SK-N-SH treated with all-trans-retinoic acid at 6 μM for 48 hours (cell line): ENCODE data around the gene CA5A.

Source experiments
- ATAC-seq: fragments of 200-7000 bp; cut with Tn5 transposase; 3 replicates; pipeline ENCODE4 v1.9.1; 2020; ENCODE audit warnings: mild to moderate bottlenecking, moderate library complexity
- ARNTL ChIP-seq: fragments of 450-650 bp; formaldehyde crosslinking; IDR thresholded peaks from 2 replicates; pipeline ENCODE4 v1.5.0; 2020; ENCODE audit warnings: low read depth, mild to moderate bottlenecking, moderate library complexity, borderline replicate concordance
- BACH2 ChIP-seq: fragments of 250-450 bp; sonication (Bioruptor Pico); IDR thresholded peaks from 2 replicates; pipeline ENCODE4 v1.9.0; 2021; ENCODE audit warnings: mild to moderate bottlenecking, borderline replicate concordance
- CSDC2 ChIP-seq: fragments of 250-450 bp; sonication (Bioruptor Pico); IDR thresholded peaks from 2 replicates; pipeline ENCODE4 v1.5.0; 2020; ENCODE audit warnings: mild to moderate bottlenecking, moderate library complexity
- CSRNP3 ChIP-seq: fragments of 250-450 bp; sonication (Bioruptor Pico); IDR thresholded peaks from 2 replicates; pipeline ENCODE4 v1.5.1; 2021; ENCODE audit warnings: mild to moderate bottlenecking, moderate library complexity
- ESRRG ChIP-seq: fragments of 250-450 bp; sonication (Bioruptor Pico); IDR thresholded peaks from 2 replicates; pipeline ENCODE4 v1.6.1; 2021; ENCODE audit warnings: mild to moderate bottlenecking
- ISL1 ChIP-seq: fragments of 250-450 bp; sonication (Bioruptor Pico); IDR thresholded peaks from 2 replicates; pipeline ENCODE4 v2.1.2; 2022; ENCODE audit warnings: mild to moderate bottlenecking, moderate library complexity
- OSR1 ChIP-seq: fragments of 250-450 bp; sonication (Bioruptor Pico); IDR thresholded peaks from 2 replicates; pipeline ENCODE4 v1.8.0; 2022; ENCODE audit warnings: moderate library complexity, mild to moderate bottlenecking, inconsistent platforms
- PPARA ChIP-seq: fragments of 250-450 bp; sonication (Bioruptor Pico); IDR thresholded peaks from 2 replicates; pipeline ENCODE4 v1.5.0; 2020; ENCODE audit warnings: mild to moderate bottlenecking, borderline replicate concordance
- RARB ChIP-seq: fragments of 250-450 bp; sonication (Bioruptor Pico); IDR thresholded peaks from 2 replicates; pipeline ENCODE4 v1.8.0; 2021; ENCODE audit warnings: mild to moderate bottlenecking, moderate library complexity
- SNAI2 ChIP-seq: fragments of 250-450 bp; sonication (Bioruptor Pico); IDR thresholded peaks from 2 replicates; pipeline ENCODE4 v1.5.0; 2020; ENCODE audit warnings: mild to moderate bottlenecking, moderate library complexity
- TCF4 ChIP-seq: fragments of 250-450 bp; sonication (Bioruptor Pico); IDR thresholded peaks from 2 replicates; pipeline ENCODE4 v1.8.0; 2021; ENCODE audit warnings: mild to moderate bottlenecking, moderate library complexity, borderline replicate concordance
- TOX ChIP-seq: fragments of 250-450 bp; sonication (Bioruptor Pico); IDR thresholded peaks from 2 replicates; pipeline ENCODE4 v1.8.0; 2021; ENCODE audit warnings: mild to moderate bottlenecking, moderate library complexity, borderline replicate concordance
- ZC3H10 ChIP-seq: fragments of 250-450 bp; sonication (Bioruptor Pico); IDR thresholded peaks from 2 replicates; pipeline ENCODE4 v1.5.1; 2021; ENCODE audit warnings: mild to moderate bottlenecking, moderate library complexity
- ZFP3 ChIP-seq: fragments of 250-450 bp; sonication (Bioruptor Pico); IDR thresholded peaks from 2 replicates; pipeline ENCODE4 v1.5.0; 2020; ENCODE audit warnings: mild to moderate bottlenecking, moderate library complexity
- ZFP30 ChIP-seq: fragments of 450-650 bp; formaldehyde crosslinking; IDR thresholded peaks from 2 replicates; pipeline ENCODE4 v1.5.0; 2022; ENCODE audit warnings: mild to moderate bottlenecking, moderate library complexity
- ZNF8 ChIP-seq: fragments of 450-650 bp; formaldehyde crosslinking; IDR thresholded peaks from 2 replicates; pipeline ENCODE4 v1.5.0; 2020; ENCODE audit warnings: mild to moderate bottlenecking, moderate library complexity
- TF ChIP-seq, protein P1 (sequence below): fragments of 250-450 bp; sonication (Bioruptor Pico); IDR thresholded peaks from 2 replicates; pipeline ENCODE4 v1.8.0; 2021; ENCODE audit warnings: low read depth, mild to moderate bottlenecking, moderate library complexity, borderline replicate concordance
- TF ChIP-seq, protein P2 (sequence below): fragments of 250-450 bp; sonication (Bioruptor Pico); IDR thresholded peaks from 2 replicates; pipeline ENCODE4 v1.5.0; 2020; ENCODE audit warnings: mild to moderate bottlenecking, moderate library complexity

Gene CA5A

GRCh38 chr16:87956098-87956364 lies 19.7 kb upstream of the CA5A start:
- TF ChIP-seq ZNF8 (CRISPR knock-in tag) (no peak), RARB (CRISPR knock-in tag) (no peak), CSRNP3 (CRISPR knock-in tag) (no peak), ARNTL (CRISPR knock-in tag) (no peak), ESRRG (no peak)
- TF ChIP-seq, all 23 proteins: peak for 0
- ATAC-seq = no peak

GRCh38 chr16:87955302-87956097 lies 19.2 kb upstream of the CA5A start:
- ATAC-seq = no peak
- TF ChIP-seq SNAI2 = no peak
- no peak for TF ChIP-seq ISL1 (CRISPR knock-in tag)
- no peak for TF ChIP-seq ZC3H10 (CRISPR knock-in tag)
- TF ChIP-seq, protein P1, sequence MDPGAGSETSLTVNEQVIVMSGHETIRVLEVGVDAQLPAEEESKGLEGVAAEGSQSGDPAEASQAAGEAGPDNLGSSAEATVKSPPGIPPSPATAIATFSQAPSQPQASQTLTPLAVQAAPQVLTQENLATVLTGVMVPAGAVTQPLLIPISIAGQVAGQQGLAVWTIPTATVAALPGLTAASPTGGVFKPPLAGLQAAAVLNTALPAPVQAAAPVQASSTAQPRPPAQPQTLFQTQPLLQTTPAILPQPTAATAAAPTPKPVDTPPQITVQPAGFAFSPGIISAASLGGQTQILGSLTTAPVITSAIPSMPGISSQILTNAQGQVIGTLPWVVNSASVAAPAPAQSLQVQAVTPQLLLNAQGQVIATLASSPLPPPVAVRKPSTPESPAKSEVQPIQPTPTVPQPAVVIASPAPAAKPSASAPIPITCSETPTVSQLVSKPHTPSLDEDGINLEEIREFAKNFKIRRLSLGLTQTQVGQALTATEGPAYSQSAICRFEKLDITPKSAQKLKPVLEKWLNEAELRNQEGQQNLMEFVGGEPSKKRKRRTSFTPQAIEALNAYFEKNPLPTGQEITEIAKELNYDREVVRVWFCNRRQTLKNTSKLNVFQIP (CRISPR knock-in tag) = no peak
- no peak for TF ChIP-seq CSRNP3 (CRISPR knock-in tag)
- TF ChIP-seq ZFP3 (CRISPR knock-in tag) = no peak
- no peak for TF ChIP-seq ZFP30 (CRISPR knock-in tag)
- TF ChIP-seq TOX (CRISPR knock-in tag) = no peak
- TF ChIP-seq, all 23 proteins: peak for 0

GRCh38 chr16:87954826-87955225 lies 18.5 kb upstream of the CA5A start:
- no peak for TF ChIP-seq PPARA (CRISPR knock-in tag)
- no peak for TF ChIP-seq RARB (CRISPR knock-in tag)
- TF ChIP-seq CSRNP3 (CRISPR knock-in tag) = no peak
- TF ChIP-seq BACH2 (CRISPR knock-in tag) = no peak
- TF ChIP-seq TOX (CRISPR knock-in tag) = no peak
- no peak for TF ChIP-seq CSDC2 (CRISPR knock-in tag)
- TF ChIP-seq ISL1 (CRISPR knock-in tag) = no peak
- no peak for TF ChIP-seq OSR1 (CRISPR knock-in tag)
- no peak for TF ChIP-seq SNAI2
- TF ChIP-seq ESRRG = no peak
- TF ChIP-seq, protein P2, sequence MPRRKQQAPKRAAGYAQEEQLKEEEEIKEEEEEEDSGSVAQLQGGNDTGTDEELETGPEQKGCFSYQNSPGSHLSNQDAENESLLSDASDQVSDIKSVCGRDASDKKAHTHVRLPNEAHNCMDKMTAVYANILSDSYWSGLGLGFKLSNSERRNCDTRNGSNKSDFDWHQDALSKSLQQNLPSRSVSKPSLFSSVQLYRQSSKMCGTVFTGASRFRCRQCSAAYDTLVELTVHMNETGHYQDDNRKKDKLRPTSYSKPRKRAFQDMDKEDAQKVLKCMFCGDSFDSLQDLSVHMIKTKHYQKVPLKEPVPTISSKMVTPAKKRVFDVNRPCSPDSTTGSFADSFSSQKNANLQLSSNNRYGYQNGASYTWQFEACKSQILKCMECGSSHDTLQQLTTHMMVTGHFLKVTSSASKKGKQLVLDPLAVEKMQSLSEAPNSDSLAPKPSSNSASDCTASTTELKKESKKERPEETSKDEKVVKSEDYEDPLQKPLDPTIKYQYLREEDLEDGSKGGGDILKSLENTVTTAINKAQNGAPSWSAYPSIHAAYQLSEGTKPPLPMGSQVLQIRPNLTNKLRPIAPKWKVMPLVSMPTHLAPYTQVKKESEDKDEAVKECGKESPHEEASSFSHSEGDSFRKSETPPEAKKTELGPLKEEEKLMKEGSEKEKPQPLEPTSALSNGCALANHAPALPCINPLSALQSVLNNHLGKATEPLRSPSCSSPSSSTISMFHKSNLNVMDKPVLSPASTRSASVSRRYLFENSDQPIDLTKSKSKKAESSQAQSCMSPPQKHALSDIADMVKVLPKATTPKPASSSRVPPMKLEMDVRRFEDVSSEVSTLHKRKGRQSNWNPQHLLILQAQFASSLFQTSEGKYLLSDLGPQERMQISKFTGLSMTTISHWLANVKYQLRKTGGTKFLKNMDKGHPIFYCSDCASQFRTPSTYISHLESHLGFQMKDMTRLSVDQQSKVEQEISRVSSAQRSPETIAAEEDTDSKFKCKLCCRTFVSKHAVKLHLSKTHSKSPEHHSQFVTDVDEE = no peak
- TF ChIP-seq, protein P1 (CRISPR knock-in tag) = no peak
- no peak for TF ChIP-seq TCF4 (CRISPR knock-in tag)
- TF ChIP-seq, all 23 proteins: peak for 0
- ATAC-seq = no peak
